Endothelial cell (in vitro differentiated cells): Measurements from ENCODE around the gene STX3. TPM values are rescaled to one million over a fixed set of nuclear protein-coding genes. Genes with fewer than 3 reads are reported as not detected.

ENCODE experiments used
- DNase-seq: peaks from one replicate; pipeline ENCODE4 v3.0.0; 2021; ENCODE audit warnings: low spot score
- H3K27ac Mint-ChIP-seq: one replicate; pipeline ENCODE4 v1.8.0; 2021; ENCODE audit warnings: mixed read lengths, inconsistent platforms; ENCODE audit not compliant: unreplicated experiment
- H3K27me3 Mint-ChIP-seq: one replicate; pipeline ENCODE4 v1.8.0; 2021; ENCODE audit warnings: mild to moderate bottlenecking, moderate library complexity, mixed read lengths, inconsistent platforms; ENCODE audit not compliant: unreplicated experiment
- H3K36me3 Mint-ChIP-seq: one replicate; pipeline ENCODE4 v1.8.0; 2021; ENCODE audit warnings: mild to moderate bottlenecking, low read depth, mixed read lengths, inconsistent platforms; ENCODE audit not compliant: unreplicated experiment
- H3K4me1 Mint-ChIP-seq: one replicate; pipeline ENCODE4 v1.8.0; 2021; ENCODE audit warnings: mild to moderate bottlenecking, mixed read lengths, inconsistent platforms; ENCODE audit not compliant: unreplicated experiment
- H3K4me3 Mint-ChIP-seq: one replicate; pipeline ENCODE4 v1.8.0; 2021; ENCODE audit warnings: mild to moderate bottlenecking, mixed read lengths, inconsistent platforms; ENCODE audit not compliant: unreplicated experiment
- H3K9me3 Mint-ChIP-seq: one replicate; pipeline ENCODE4 v1.8.0; 2021; ENCODE audit warnings: mixed read lengths, inconsistent platforms; ENCODE audit not compliant: unreplicated experiment
- CTCF ChIP-seq: fragments of 200-600 bp; sonication (generic); IDR thresholded peaks from one replicate; pipeline ENCODE4 v1.5.0; 2021; ENCODE audit warnings: antibody characterized with exemption; ENCODE audit not compliant: unreplicated experiment
- total RNA-seq: library from RNA; stranded (reverse); fragmentation: NEBNext Ultra II Directional; extraction: Animal tissue kit (Norgen Biotek cat#: 25700); gene quantifications from one replicate; pipeline ENCODE4 v1.2.1, GENCODE V29; 2021; ENCODE audit not compliant: unreplicated experiment

Gene STX3
- total RNA-seq, 1 donor from 2014 or later = 140 TPM

- TF ChIP-seq CTCF = no peak
- H3K4me3 Mint-ChIP-seq = no peak overlapping the region
- no peaks in the 10 kb centered on the region for H3K36me3 Mint-ChIP-seq
- H3K27ac Mint-ChIP-seq = no peak overlapping the region
- H3K4me1 Mint-ChIP-seq = no peaks in the 10 kb centered on the region
- H3K9me3 Mint-ChIP-seq = no peaks in the 10 kb centered on the region
- H3K27me3 Mint-ChIP-seq = no peaks in the 10 kb centered on the region
- no peak for DNase-seq
Measured at GRCh38 chr11:59727426-59727825, 27.8 kb upstream of the STX3 start.

- no peaks in the 10 kb centered on the region for H3K9me3 Mint-ChIP-seq
- no peak for TF ChIP-seq CTCF
- no peaks in the 10 kb centered on the region for H3K36me3 Mint-ChIP-seq
- no peak for DNase-seq
- H3K27me3 Mint-ChIP-seq = no peaks in the 10 kb centered on the region
- H3K27ac Mint-ChIP-seq = no peak overlapping the region
- no peaks in the 10 kb centered on the region for H3K4me1 Mint-ChIP-seq
- no peak overlapping the region for H3K4me3 Mint-ChIP-seq
Measured at GRCh38 chr11:59728154-59728553, 27.0 kb upstream of the STX3 start.

GRCh38 chr11:59728913-59729312, 26.3 kb upstream of the STX3 start:
- Mint-ChIP-seq H3K4me3 (no peak overlapping the region), H3K4me1 (no peaks in the 10 kb centered on the region), H3K36me3 (no peaks in the 10 kb centered on the region), H3K27me3 (no peaks in the 10 kb centered on the region), H3K27ac (no peak overlapping the region), H3K9me3 (no peaks in the 10 kb centered on the region)
- DNase-seq = no peak
- no peak for TF ChIP-seq CTCF

GRCh38 chr11:59729834-59730233, 25.3 kb upstream of the STX3 start:
- no peak overlapping the region for H3K4me3 Mint-ChIP-seq
- H3K36me3 Mint-ChIP-seq = no peaks in the 10 kb centered on the region
- no peak for TF ChIP-seq CTCF
- H3K27me3 Mint-ChIP-seq = no peaks in the 10 kb centered on the region
- no peak for DNase-seq
- no peaks in the 10 kb centered on the region for H3K4me1 Mint-ChIP-seq
- H3K27ac Mint-ChIP-seq = no peak overlapping the region
- no peaks in the 10 kb centered on the region for H3K9me3 Mint-ChIP-seq

GRCh38 chr11:59730896-59731565, 24.1 kb upstream of the STX3 start:
- Mint-ChIP-seq H3K4me3 (no peak overlapping the region), H3K27ac (no peak overlapping the region)
- no peak for TF ChIP-seq CTCF

More at GRCh38 chr11:59730896-59731565, 24.1 kb upstream of the STX3 start:
- Mint-ChIP-seq H3K4me1 (no peaks in the 10 kb centered on the region), H3K9me3 (no peaks in the 10 kb centered on the region), H3K27me3 (no peaks in the 10 kb centered on the region), H3K36me3 (no peaks in the 10 kb centered on the region)
- DNase-seq = no peak
